Mesenchymal stem cell (in vitro differentiated cells and primary cell): ENCODE results near the gene HIVEP3.

Experiments used
- DNase-seq: peaks from one replicate; pipeline ENCODE4 v3.0.0-alpha.2; 2013
- H2AFZ ChIP-seq: one replicate; pipeline ENCODE4 v1.6.1; 2013; ENCODE audit warnings: low read depth, mild to moderate bottlenecking, control low read depth, inconsistent platforms, low read length, moderate library complexity
- H2AK5ac ChIP-seq: 2 replicates; pipeline ENCODE4 v1.6.1; 2013; ENCODE audit warnings: low read length, moderate library complexity, mild to moderate bottlenecking, inconsistent platforms; ENCODE audit not compliant: severe bottlenecking
- H2BK120ac ChIP-seq: one replicate; pipeline ENCODE4 v1.6.1; 2013; ENCODE audit warnings: low read depth, mild to moderate bottlenecking, inconsistent platforms, low read length, moderate library complexity
- H2BK12ac ChIP-seq, 2 experiments: one replicate each; pipeline ENCODE4 v1.6.1; 2013; ENCODE audit warnings: inconsistent platforms in 2 of 2, low read length in 2 of 2, mild to moderate bottlenecking in 2 of 2, moderate library complexity in 2 of 2, control low read depth in 1 of 2
- H2BK15ac ChIP-seq: one replicate; pipeline ENCODE4 v1.6.1; 2013; ENCODE audit warnings: mild to moderate bottlenecking, low read depth, inconsistent platforms; ENCODE audit not compliant: poor library complexity, severe bottlenecking
- H2BK5ac ChIP-seq: 2 replicates; pipeline ENCODE4 v1.6.1; 2013; ENCODE audit warnings: low read depth, mild to moderate bottlenecking, low read length, control low read depth, inconsistent platforms; ENCODE audit not compliant: poor library complexity, severe bottlenecking
- H3K14ac ChIP-seq, 2 experiments: one replicate each; pipeline ENCODE4 v1.6.1; 2013; ENCODE audit warnings: inconsistent platforms in 2 of 2, low read length in 2 of 2, control low read depth in 1 of 2, mild to moderate bottlenecking in 1 of 2, moderate library complexity in 1 of 2
- H3K18ac ChIP-seq, 2 experiments: one replicate each; pipeline ENCODE4 v1.6.1; 2013; ENCODE audit warnings: inconsistent platforms in 2 of 2, low read length in 2 of 2, control low read depth in 1 of 2, low read depth in 1 of 2, mild to moderate bottlenecking in 1 of 2
- H3K23ac ChIP-seq, 2 experiments: one replicate each; pipeline ENCODE4 v1.6.1; 2013; ENCODE audit warnings: inconsistent platforms in 2 of 2, low read length in 2 of 2, mild to moderate bottlenecking in 2 of 2, moderate library complexity in 2 of 2, control low read depth in 1 of 2
- H3K27ac ChIP-seq: 2 replicates; pipeline ENCODE4 v1.5.1; 2013; ENCODE audit warnings: mild to moderate bottlenecking, moderate library complexity, low read length, control low read depth, inconsistent platforms; ENCODE audit not compliant: poor library complexity, severe bottlenecking
- H3K27me3 ChIP-seq, 2 experiments: 2 replicates each; pipeline versions ENCODE4 v1.6.1 to v1.7.0; 2013; ENCODE audit warnings: low read length in 2 of 2, mild to moderate bottlenecking in 2 of 2, moderate library complexity in 2 of 2, control low read depth in 1 of 2, inconsistent platforms in 1 of 2; ENCODE audit not compliant: control insufficient read depth in 1 of 2, insufficient read depth in 1 of 2
- H3K36me3 ChIP-seq, 2 experiments: 2 replicates each; pipeline versions ENCODE4 v1.6.1 to v1.7.0; 2013; ENCODE audit warnings: low read length in 2 of 2, control low read depth in 1 of 2, inconsistent platforms in 1 of 2, low read depth in 1 of 2, mild to moderate bottlenecking in 1 of 2; ENCODE audit not compliant: insufficient read depth in 2 of 2, control insufficient read depth in 1 of 2
- H3K4ac ChIP-seq, 2 experiments: one replicate each; pipeline ENCODE4 v1.6.1; 2013; ENCODE audit warnings: inconsistent platforms in 2 of 2, low read length in 2 of 2, mild to moderate bottlenecking in 2 of 2, moderate library complexity in 2 of 2, control low read depth in 1 of 2, low read depth in 1 of 2
- H3K4me1 ChIP-seq: 2 replicates; pipeline ENCODE4 v1.6.1; 2013; ENCODE audit warnings: low read depth, low read length, control low read depth; ENCODE audit not compliant: control insufficient read depth, insufficient read depth
- H3K4me2 ChIP-seq: 2 replicates; pipeline ENCODE4 v1.6.1; 2013; ENCODE audit warnings: low read length, mild to moderate bottlenecking, inconsistent platforms; ENCODE audit not compliant: poor library complexity, severe bottlenecking
- H3K4me3 ChIP-seq, 2 experiments: 2 replicates each; pipeline versions ENCODE4 v1.5.1 to v1.7.0; 2013; ENCODE audit warnings: low read length in 2 of 2, mild to moderate bottlenecking in 2 of 2, control low read depth in 1 of 2, low read depth in 1 of 2; ENCODE audit not compliant: insufficient read depth in 1 of 2
- H3K79me1 ChIP-seq: replicated peaks from 2 replicates; pipeline ENCODE4 v1.6.1; 2013; ENCODE audit warnings: mild to moderate bottlenecking, control low read depth, low read length, inconsistent platforms; ENCODE audit not compliant: poor library complexity, severe bottlenecking
- H3K9ac ChIP-seq: 2 replicates; pipeline ENCODE4 v1.7.0; 2013; ENCODE audit warnings: mild to moderate bottlenecking, low read length, moderate library complexity
- H3K9me3 ChIP-seq: 2 replicates; pipeline ENCODE4 v1.7.0; 2013; ENCODE audit warnings: mild to moderate bottlenecking, low read length; ENCODE audit not compliant: control insufficient read depth
- H4K8ac ChIP-seq: one replicate; pipeline ENCODE4 v1.6.1; 2013; ENCODE audit warnings: inconsistent platforms, mild to moderate bottlenecking, low read length, moderate library complexity
- H4K91ac ChIP-seq: one replicate; pipeline ENCODE4 v1.6.1; 2013; ENCODE audit warnings: mild to moderate bottlenecking, low read length, inconsistent platforms
- WGBS: methylation state at CpG from one replicate; pipeline ENCODE4 v1.1.7; 2013; ENCODE audit warnings: mixed read lengths; 5-methylcytosine and 5-hydroxymethylcytosine counted together

The HIVEP3 gene

DNA sequence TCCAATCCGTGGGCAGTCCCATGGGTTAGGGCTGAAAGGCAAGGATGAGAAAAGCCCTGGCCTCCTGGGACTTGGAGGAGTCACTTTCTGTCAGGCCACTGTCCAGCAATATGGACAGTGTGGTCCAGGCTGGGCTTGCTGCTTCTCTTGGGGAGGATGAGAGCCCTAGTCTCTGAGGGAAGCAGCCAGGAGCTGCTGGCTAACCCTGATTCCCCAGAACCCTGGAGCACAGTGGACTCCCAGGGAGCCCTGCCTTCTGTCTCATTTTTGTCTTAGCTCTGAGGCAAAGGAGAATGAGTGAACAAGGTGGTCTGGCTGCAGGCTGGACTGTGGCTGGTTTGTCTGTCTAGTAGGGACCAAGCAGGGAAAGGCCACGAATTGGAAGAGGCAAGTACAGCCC, 410.4 kb downstream of the HIVEP3 start:
- no peak overlapping the region for H2BK15ac ChIP-seq
- H3K4ac ChIP-seq: no peak overlapping the region
- H3K4me3 ChIP-seq: no peak overlapping the region
- H3K4me1 ChIP-seq: peaks cover 7% of the 10 kb centered on the region
- peaks cover 0 to 30% of the 10 kb centered on the region in 2 experiments for H3K36me3 ChIP-seq
- H3K23ac ChIP-seq: no peak overlapping the region
- H3K9ac ChIP-seq: no peak overlapping the region
- no peak overlapping the region for H2AK5ac ChIP-seq
- WGBS: 68% methylated on average over 2 of the region's 2 CpGs
- H2AFZ ChIP-seq: no peak overlapping the region
- no peak overlapping the region for H2BK12ac ChIP-seq
- H3K4me2 ChIP-seq: no peak overlapping the region
- peaks cover 0 to 16% of the 10 kb centered on the region in 2 experiments for H3K27me3 ChIP-seq
- H3K27ac ChIP-seq: no peak overlapping the region
- no peak overlapping the region for H4K8ac ChIP-seq
- no peak overlapping the region for H4K91ac ChIP-seq
- no peak overlapping the region for H2BK5ac ChIP-seq
- H3K9me3 ChIP-seq: no peaks in the 10 kb centered on the region
- no peak overlapping the region for H3K14ac ChIP-seq
- no peak overlapping the region for H2BK120ac ChIP-seq
- H3K79me1 ChIP-seq: no peaks in the 10 kb centered on the region
- no peak overlapping the region for H3K18ac ChIP-seq
- DNase-seq: no peak

DNA sequence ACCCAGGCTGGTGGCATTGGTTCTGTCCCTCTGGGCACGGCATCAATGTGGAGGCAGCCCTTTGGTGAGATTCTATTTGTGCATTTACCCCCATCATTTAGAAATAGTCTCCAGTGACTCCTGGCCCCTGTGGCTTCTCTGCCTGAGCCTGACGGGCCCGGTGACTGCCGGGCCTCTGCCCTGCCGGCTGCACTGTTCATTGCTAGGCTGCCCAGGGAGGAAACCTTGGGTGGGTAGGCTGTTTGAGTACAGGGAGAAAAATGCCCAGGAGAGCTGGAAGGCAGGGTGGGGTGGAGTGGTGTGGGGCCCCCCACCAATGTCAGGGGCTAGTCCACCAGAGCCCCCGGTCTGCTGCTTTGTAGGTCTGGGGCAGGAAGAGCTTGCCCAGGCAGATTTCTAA, 410.9 kb downstream of the HIVEP3 start:
- Histone ChIP-seq H2AFZ (no peak overlapping the region), H3K36me3 (peaks cover 0 to 25% of the 10 kb centered on the region in 2 experiments), H3K79me1 (no peaks in the 10 kb centered on the region), H3K27ac (no peak overlapping the region), H2BK120ac (no peak overlapping the region), H3K18ac (no peak overlapping the region), H3K14ac (no peak overlapping the region), H3K4me2 (no peak overlapping the region), H4K8ac (no peak overlapping the region), H3K9me3 (no peaks in the 10 kb centered on the region), H3K9ac (no peak overlapping the region), H2BK12ac (no peak overlapping the region), H2BK15ac (no peak overlapping the region), H3K4ac (no peak overlapping the region), H4K91ac (no peak overlapping the region), H2BK5ac (no peak overlapping the region), H3K23ac (no peak overlapping the region), H3K27me3 (peaks cover 0 to 16% of the 10 kb centered on the region in 2 experiments), H2AK5ac (no peak overlapping the region), H3K4me3 (no peak overlapping the region), H3K4me1 (peaks cover 11% of the 10 kb centered on the region)
- DNase-seq: no peak
- 92% methylated on average over 6 of the region's 6 CpGs for WGBS

- Histone ChIP-seq H3K9ac (no peak overlapping the region), H3K9me3 (no peaks in the 10 kb centered on the region), H2AK5ac (no peak overlapping the region), H3K27ac (no peak overlapping the region), H3K36me3 (peaks cover 0 to 21% of the 10 kb centered on the region in 2 experiments), H3K18ac (no peak overlapping the region), H2AFZ (no peak overlapping the region), H3K79me1 (no peaks in the 10 kb centered on the region), H4K8ac (no peak overlapping the region), H2BK5ac (no peak overlapping the region), H4K91ac (no peak overlapping the region), H3K27me3 (peaks cover 0 to 16% of the 10 kb centered on the region in 2 experiments), H3K4me2 (no peak overlapping the region), H2BK12ac (no peak overlapping the region), H3K14ac (no peak overlapping the region), H3K4ac (no peak overlapping the region), H2BK120ac (no peak overlapping the region), H2BK15ac (no peak overlapping the region), H3K4me1 (peaks cover 15% of the 10 kb centered on the region), H3K23ac (no peak overlapping the region), H3K4me3 (no peak overlapping the region)
- DNase-seq: no peak
- WGBS: 86% methylated on average over 13 of the region's 13 CpGs
Measured at GRCh38 chr1:41507110-41507720, 411.5 kb downstream of the HIVEP3 start.

GRCh38 chr1:41504114-41505035, 414.3 kb downstream of the HIVEP3 start:
- H3K4me3 ChIP-seq: no peak overlapping the region
- H3K18ac ChIP-seq: no peak overlapping the region
- no peaks in the 10 kb centered on the region for H3K79me1 ChIP-seq
- H4K8ac ChIP-seq: no peak overlapping the region
- H3K9me3 ChIP-seq: no peaks in the 10 kb centered on the region
- no peak overlapping the region for H2BK15ac ChIP-seq
- no peak overlapping the region for H2BK12ac ChIP-seq
- H4K91ac ChIP-seq: peak overlapping the region; percentile 25
- H3K36me3 ChIP-seq: no peaks in the 10 kb centered on the region
- no peak overlapping the region for H3K23ac ChIP-seq
- H2AK5ac ChIP-seq: peak overlapping the region; percentile 46
- peak; percentile 58 for DNase-seq
- no peak overlapping the region for H3K4ac ChIP-seq
- H3K27me3 ChIP-seq: peaks cover 0 to 16% of the 10 kb centered on the region in 2 experiments
- no peak overlapping the region for H2BK5ac ChIP-seq
- H3K27ac ChIP-seq: no peak overlapping the region
- H3K14ac ChIP-seq: peak overlapping the region in 1 of 2 experiments; percentile 3
- peaks cover 19% of the 10 kb centered on the region for H3K4me1 ChIP-seq
- H3K4me2 ChIP-seq: no peak overlapping the region
- H2AFZ ChIP-seq: no peak overlapping the region
- H2BK120ac ChIP-seq: no peak overlapping the region
- WGBS: 71% methylated on average over 15 of the region's 15 CpGs
- no peak overlapping the region for H3K9ac ChIP-seq
